Thyroid gland (tissue), 4 donors: ENCODE results near the gene COQ2. TPM values are rescaled to one million over a fixed set of nuclear protein-coding genes. Genes with fewer than 3 reads are reported as not detected.
"Not testable (repeated sequence)": the region's sequence is repeated elsewhere in the genome, so short reads cannot be mapped to it uniquely, and the experiment has no call there.

Experiments used
- DNase-seq, 2 donors: peaks; one replicate each; pipeline ENCODE4 v3.0.0-alpha.2; 2019
- H3K27ac ChIP-seq, 3 donors: fragments of 200-600 bp; sonication (generic); 1 replicate in 2 of 3; 2 replicates in 1 of 3; pipeline ENCODE4 v1.5.1; 2016 to 2019; ENCODE audit warnings: mild to moderate bottlenecking in 1 of 3, moderate library complexity in 1 of 3
- H3K27me3 ChIP-seq: fragments of 200-600 bp; sonication (generic); one replicate; pipeline ENCODE4 v1.5.1; 2019
- H3K36me3 ChIP-seq, 2 donors: fragments of 200-600 bp; sonication (generic); one replicate each; pipeline ENCODE4 v1.5.1; 2016 to 2019
- H3K4me1 ChIP-seq, 2 donors: fragments of 200-600 bp; sonication (generic); one replicate each; pipeline ENCODE4 v1.5.1; 2017 to 2019
- H3K4me3 ChIP-seq, 3 donors: fragments of 200-600 bp; sonication (generic); replicated peaks in 1 of 3; 1 replicate in 2 of 3; 2 replicates in 1 of 3; pipeline ENCODE4 v1.5.1; 2016; ENCODE audit warnings: mild to moderate bottlenecking in 1 of 3
- H3K9me3 ChIP-seq: fragments of 200-600 bp; sonication (generic); one replicate; pipeline ENCODE4 v1.5.1; 2017
- CTCF ChIP-seq, 6 experiments: fragments of 200-600 bp in 3 of 6; fragments of 450-650 bp in 3 of 6; sonication (generic) in 3 of 6; IDR thresholded peaks; one replicate each; pipeline ENCODE4 v1.5.1; 2016 to 2019; ENCODE audit warnings: antibody characterized with exemption in 6 of 6, mild to moderate bottlenecking in 2 of 6, inconsistent platforms in 1 of 6, moderate library complexity in 1 of 6
- POLR2A ChIP-seq, 2 donors: fragments of 450-650 bp; IDR thresholded peaks; one replicate each; pipeline ENCODE4 v1.6.1; 2017; ENCODE audit warnings: antibody characterized with exemption in 2 of 2, mild to moderate bottlenecking in 2 of 2, moderate library complexity in 1 of 2
- WGBS, 2 donors: methylation state at CpG; one replicate each; pipeline ENCODE4 v1.1.5; 2017; 5-methylcytosine and 5-hydroxymethylcytosine counted together
- intact Hi-C: fragments of 100-400 bp; cut with DNase I; formaldehyde crosslinking; loops from one replicate; pipeline ENCODE4 v1.15.1; 2023
- total RNA-seq, 4 donors: library from RNA; depleted of rRNA; stranded (reverse); fragments of >200 nt; gene quantifications; one replicate each; pipeline ENCODE4 v1.2.3, GENCODE V29; 2016

Gene COQ2
- total RNA-seq, 4 donors from 2014 or later = 6.0 to 29.1 (median 14.0) TPM

- WGBS, 2 donors = 77 to 87% methylated on average over 8 of the region's 8 CpGs
- TF ChIP-seq POLR2A (IDR thresholded peaks at IDR 0.05) = no peak
- no peak for DNase-seq
- Histone ChIP-seq H3K4me3 (no peak overlapping the region), H3K27me3 (no peaks in the 10 kb centered on the region), H3K9me3 (no peaks in the 10 kb centered on the region), H3K4me1 (no peaks in the 10 kb centered on the region), H3K36me3 (no peaks in the 10 kb centered on the region), H3K27ac (no peak overlapping the region)
- intact Hi-C loops = no loop called here
These were observed 41.9 kb upstream of the COQ2 start for GRCh38 chr4:83326546-83326945.

GRCh38 chr4:83325306-83325705 lies 40.7 kb upstream of the COQ2 start:
- H3K36me3 ChIP-seq, H3K4me3 ChIP-seq, DNase-seq, H3K27ac ChIP-seq, H3K9me3 ChIP-seq, H3K27me3 ChIP-seq, intact Hi-C loops, H3K4me1 ChIP-seq: not testable (repeated sequence)
- WGBS, 2 donors = 90 to 92% methylated on average over 4 of the region's 4 CpGs

- H3K27me3 ChIP-seq = no peaks in the 10 kb centered on the region
- H3K27ac ChIP-seq = no peak overlapping the region
- WGBS, 2 donors = 77 to 81% methylated on average over 3 of the region's 3 CpGs
- intact Hi-C loops = no loop called here
- H3K9me3 ChIP-seq = no peaks in the 10 kb centered on the region
- no peak overlapping the region for H3K4me3 ChIP-seq
- H3K4me1 ChIP-seq = no peaks in the 10 kb centered on the region
- no peak for DNase-seq
- no peak for TF ChIP-seq CTCF (IDR thresholded peaks at IDR 0.05)
- no peak for TF ChIP-seq POLR2A (IDR thresholded peaks at IDR 0.05)
- no peaks in the 10 kb centered on the region for H3K36me3 ChIP-seq
These were observed 38.5 kb upstream of the COQ2 start for GRCh38 chr4:83323136-83323535.

GRCh38 chr4:83320548-83320947 lies 36.0 kb upstream of the COQ2 start:
- H3K27me3 ChIP-seq = no peaks in the 10 kb centered on the region
- no peaks in the 10 kb centered on the region for H3K4me1 ChIP-seq
- no peak overlapping the region for H3K27ac ChIP-seq
- 58 to 68% methylated on average over 5 of the region's 5 CpGs for WGBS, 2 donors
- DNase-seq = peak; percentile 28 to 34
- intact Hi-C loops = no loop called here
- no peaks in the 10 kb centered on the region for H3K36me3 ChIP-seq
- TF ChIP-seq CTCF (IDR thresholded peaks at IDR 0.05) (no peak), POLR2A (IDR thresholded peaks at IDR 0.05) (no peak)
- no peak overlapping the region for H3K4me3 ChIP-seq
- no peaks in the 10 kb centered on the region for H3K9me3 ChIP-seq

- 79 to 88% methylated on average over 3 of the region's 3 CpGs for WGBS, 2 donors
- H3K27me3 ChIP-seq = no peaks in the 10 kb centered on the region
- H3K4me1 ChIP-seq = no peaks in the 10 kb centered on the region
- TF ChIP-seq CTCF (IDR thresholded peaks at IDR 0.05) (no peak), POLR2A (IDR thresholded peaks at IDR 0.05) (no peak)
- intact Hi-C loops = no loop called here
- no peaks in the 10 kb centered on the region for H3K36me3 ChIP-seq
- no peaks in the 10 kb centered on the region for H3K9me3 ChIP-seq
- H3K4me3 ChIP-seq = no peak overlapping the region
- DNase-seq = no peak
- H3K27ac ChIP-seq = no peak overlapping the region
These were observed 34.1 kb upstream of the COQ2 start for GRCh38 chr4:83318666-83319065.

GRCh38 chr4:83317671-83318070 lies 33.1 kb upstream of the COQ2 start:
- no peak overlapping the region for H3K4me3 ChIP-seq
- intact Hi-C loops = no loop called here
- no peak for DNase-seq
- no peak overlapping the region for H3K27ac ChIP-seq
- no peaks in the 10 kb centered on the region for H3K27me3 ChIP-seq
- no peaks in the 10 kb centered on the region for H3K36me3 ChIP-seq
- H3K9me3 ChIP-seq = no peaks in the 10 kb centered on the region
- WGBS, 2 donors = 81 to 88% methylated on average over 4 of the region's 4 CpGs
- H3K4me1 ChIP-seq = no peaks in the 10 kb centered on the region
- TF ChIP-seq CTCF (IDR thresholded peaks at IDR 0.05) = no peak
- TF ChIP-seq POLR2A (IDR thresholded peaks at IDR 0.05) = no peak
